GM23338 (cell line): ENCODE data around the gene TOMM40L. TPM values are rescaled to one million over a fixed set of nuclear protein-coding genes. Genes with fewer than 3 reads are reported as not detected.

Experiments used
- ATAC-seq: fragments of 200-7000 bp; cut with Tn5 transposase; 3 replicates; pipeline ENCODE4 v1.9.1; 2020
- DNase-seq: peaks from one replicate; pipeline ENCODE4 v3.0.0-alpha.2; 2015; ENCODE audit warnings: low spot score
- H2AFZ ChIP-seq: fragments of 200-600 bp; sonication (generic); 2 replicates; pipeline ENCODE4 v1.8.0; 2016; ENCODE audit warnings: antibody characterized with exemption, mild to moderate bottlenecking, moderate library complexity
- H3F3A ChIP-seq: fragments of 200-600 bp; sonication (generic); replicated peaks from 2 replicates; pipeline ENCODE4 v1.8.0; 2017; ENCODE audit warnings: antibody characterized with exemption, mixed run types, low read depth
- H3K27ac ChIP-seq: fragments of 200-600 bp; sonication (generic); 2 replicates; pipeline ENCODE4 v1.6.1; 2016; ENCODE audit warnings: low read depth
- H3K27me3 ChIP-seq: fragments of 200-600 bp; sonication (generic); 2 replicates; pipeline ENCODE4 v1.8.0; 2016; ENCODE audit warnings: mild to moderate bottlenecking, mixed run types, moderate library complexity; ENCODE audit not compliant: insufficient read depth
- H3K36me3 ChIP-seq: fragments of 200-600 bp; sonication (generic); 2 replicates; pipeline ENCODE4 v1.8.0; 2016; ENCODE audit warnings: mild to moderate bottlenecking; ENCODE audit not compliant: insufficient read depth
- H3K4me1 ChIP-seq: fragments of 200-600 bp; sonication (generic); 2 replicates; pipeline ENCODE4 v1.8.0; 2016; ENCODE audit warnings: mild to moderate bottlenecking, moderate library complexity; ENCODE audit not compliant: insufficient read depth
- H3K4me2 ChIP-seq: fragments of 200-600 bp; sonication (generic); 2 replicates; pipeline ENCODE4 v1.7.1; 2017; ENCODE audit warnings: mixed run types
- H3K4me3 ChIP-seq: fragments of 200-600 bp; sonication (generic); 2 replicates; pipeline ENCODE4 v1.6.1; 2016; ENCODE audit warnings: mixed run types
- H3K79me2 ChIP-seq: fragments of 200-600 bp; sonication (generic); replicated peaks from 2 replicates; pipeline ENCODE4 v1.8.0; 2017; ENCODE audit warnings: mild to moderate bottlenecking; ENCODE audit not compliant: insufficient read depth
- H3K9me2 ChIP-seq: fragments of 200-600 bp; sonication (generic); 2 replicates; pipeline ENCODE4 v1.8.0; 2017; ENCODE audit not compliant: insufficient read depth
- H4K20me1 ChIP-seq: fragments of 200-600 bp; sonication (generic); replicated peaks from 2 replicates; pipeline ENCODE4 v1.8.0; 2017; ENCODE audit warnings: mild to moderate bottlenecking; ENCODE audit not compliant: insufficient read depth
- H3K27ac Mint-ChIP-seq: 2 replicates; pipeline ENCODE4 v1.8.0; 2020; ENCODE audit warnings: inconsistent platforms, mild to moderate bottlenecking, moderate library complexity, mixed read lengths
- H3K27me3 Mint-ChIP-seq: 3 replicates; pipeline ENCODE4 v1.8.0; 2022; ENCODE audit warnings: low read depth, mild to moderate bottlenecking, moderate library complexity, mixed read lengths, inconsistent platforms; ENCODE audit not compliant: insufficient read depth, poor library complexity
- H3K36me3 Mint-ChIP-seq: 3 replicates; pipeline ENCODE4 v1.8.0; 2021; ENCODE audit warnings: low read depth, mild to moderate bottlenecking, inconsistent platforms, moderate library complexity, mixed read lengths
- H3K4me1 Mint-ChIP-seq: 3 replicates; pipeline ENCODE4 v1.8.0; 2020; ENCODE audit warnings: mild to moderate bottlenecking, inconsistent platforms, mixed read lengths
- H3K4me3 Mint-ChIP-seq: 3 replicates; pipeline ENCODE4 v1.8.0; 2021; ENCODE audit warnings: moderate library complexity, mild to moderate bottlenecking, inconsistent platforms, mixed read lengths
- H3K9me3 Mint-ChIP-seq: 3 replicates; pipeline ENCODE4 v1.8.0; 2020; ENCODE audit warnings: moderate library complexity, mild to moderate bottlenecking, inconsistent platforms, mixed read lengths
- CREB1 ChIP-seq: fragments of 250-450 bp; sonication (Bioruptor Pico); IDR thresholded peaks from 2 replicates; pipeline ENCODE4 v1.5.0; 2020; ENCODE audit warnings: low read depth, mild to moderate bottlenecking, moderate library complexity
- CTCF ChIP-seq, 2 experiments: fragments of 200-600 bp in 1 of 2; sonication (generic) in 1 of 2; conservative IDR thresholded peaks; 2 replicates each; pipeline versions ENCODE4 v1.5.1 to v1.6.1; 2016 to 2017; ENCODE audit warnings: antibody characterized with exemption in 2 of 2, low read depth in 2 of 2, mild to moderate bottlenecking in 2 of 2, moderate library complexity in 1 of 2
- EZH2 ChIP-seq: fragments of 200-600 bp; sonication (generic); IDR thresholded peaks from one replicate; pipeline ENCODE4 v1.8.0; 2017; ENCODE audit warnings: antibody characterized with exemption, mild to moderate bottlenecking, low read depth; ENCODE audit not compliant: unreplicated experiment
- EZH2phosphoT487 ChIP-seq: fragments of 200-600 bp; sonication (generic); IDR thresholded peaks from one replicate; pipeline ENCODE4 v1.8.1; 2018; ENCODE audit warnings: antibody characterized with exemption; ENCODE audit not compliant: unreplicated experiment
- JUNB ChIP-seq: IDR thresholded peaks from one replicate; pipeline ENCODE4 v1.6.1; 2016; ENCODE audit warnings: antibody characterized with exemption; ENCODE audit not compliant: unreplicated experiment
- NANOG ChIP-seq: IDR thresholded peaks from 2 replicates; pipeline ENCODE4 v1.6.1; 2016; ENCODE audit warnings: antibody characterized with exemption, borderline replicate concordance
- POLR2AphosphoS5 ChIP-seq: IDR thresholded peaks from 2 replicates; pipeline ENCODE4 v1.6.1; 2016; ENCODE audit warnings: antibody characterized with exemption, low read depth
- STAT1 ChIP-seq: IDR thresholded peaks from one replicate; pipeline ENCODE4 v1.6.1; 2016; ENCODE audit warnings: antibody characterized with exemption; ENCODE audit not compliant: unreplicated experiment
- ZNF114 ChIP-seq: fragments of 250-450 bp; sonication (Bioruptor Pico); IDR thresholded peaks from 2 replicates; pipeline ENCODE4 v1.5.0; 2020; ENCODE audit warnings: mild to moderate bottlenecking, moderate library complexity
- ZNF331 ChIP-seq: fragments of 250-450 bp; sonication (Bioruptor Pico); IDR thresholded peaks from 2 replicates; pipeline ENCODE4 v1.5.0; 2020; ENCODE audit warnings: low read depth, mild to moderate bottlenecking, moderate library complexity
- ZNF462 ChIP-seq: fragments of 250-450 bp; sonication (Bioruptor Pico); IDR thresholded peaks from 2 replicates; pipeline ENCODE4 v1.5.0; 2020; ENCODE audit warnings: mild to moderate bottlenecking, moderate library complexity
- polyA plus RNA-seq: library from polyadenylated mRNA; unstranded; fragments of >200 nt; fragmentation: Nextera tagmentation; extraction: Ambion mirVana; gene quantifications from 2 replicates; pipeline ENCODE4 v1.2.1, GENCODE V29; 2016
- total RNA-seq: library from RNA; depleted of rRNA; stranded (reverse); fragments of >200 nt; shearing (Covaris generic); gene quantifications from 2 replicates; pipeline ENCODE4 v1.2.3, GENCODE V29; 2014

TOMM40L gene
- total and polyA plus RNA-seq, 2 experiments from 2014 or later: 6.8 to 12.9 TPM

- DNase-seq: no peak
- ATAC-seq: no peak
- Histone ChIP-seq H4K20me1 (peaks cover 6% of the 10 kb centered on the region; the same call in 1 of the 2 replicates), H3K79me2 (peaks cover 8% of the 10 kb centered on the region), H3K4me1 (peaks cover 15% of the 10 kb centered on the region; the same call in 1 of the 2 replicates), H3K4me3 (no peak overlapping the region), H3F3A (no peaks in the 10 kb centered on the region), H3K4me2 (no peak overlapping the region), H3K36me3 (no peaks in the 10 kb centered on the region; the same call in 1 of the 2 replicates), H3K27ac (no peak overlapping the region), H3K9me2 (no peaks in the 10 kb centered on the region), H2AFZ (no peak overlapping the region), H3K27me3 (no peaks in the 10 kb centered on the region)
- peaks cover 5% of the 10 kb centered on the region for H3K27me3 Mint-ChIP-seq
- peaks cover 15% of the 10 kb centered on the region for H3K4me1 Mint-ChIP-seq
- H3K36me3 Mint-ChIP-seq: peaks cover 10% of the 10 kb centered on the region
- no peak overlapping the region for H3K27ac Mint-ChIP-seq
- no peaks in the 10 kb centered on the region for H3K9me3 Mint-ChIP-seq
- H3K4me3 Mint-ChIP-seq: no peak overlapping the region
- no peak for TF ChIP-seq ZNF331 (CRISPR knock-in tag)
- no peak for TF ChIP-seq POLR2AphosphoS5
- no peak for TF ChIP-seq CREB1
- TF ChIP-seq ZNF462 (CRISPR knock-in tag): no peak
- no peak for TF ChIP-seq CTCF (conservative IDR thresholded peaks at IDR 0.05; ENCODE audit: low read depth in 2 of 2)
- no peak for TF ChIP-seq NANOG
- no peak for TF ChIP-seq EZH2phosphoT487
- TF ChIP-seq ZNF114 (CRISPR knock-in tag): no peak
- TF ChIP-seq JUNB: no peak
- no peak for TF ChIP-seq STAT1
- TF ChIP-seq EZH2: no peak
These were observed 46.2 kb upstream of the TOMM40L start for GRCh38 chr1:161179698-161180097.
